Caco-2 (cell line): ENCODE results near the gene STRN. TPM values are rescaled to one million over a fixed set of nuclear protein-coding genes. Genes with fewer than 3 reads are reported as not detected.

Source experiments
- BruUV-seq: library from RNA; stranded (reverse); fragments of 400-500 nt; replicated peaks from 2 replicates; lab custom pipeline; 2021; lab: Mats Ljungman, UMichigan
- CTCF ChIA-PET: fragments of 300-600 bp; sonication (Branson Sonifier 250); formaldehyde crosslinking; loops from one replicate; lab custom pipeline; 2022; ENCODE audit warnings: antibody characterized with exemption; lab: Charles Lee
- POLR2A ChIA-PET: fragments of 300-600 bp; sonication (Branson Sonifier 250); formaldehyde crosslinking; loops from one replicate; lab custom pipeline; 2022; ENCODE audit warnings: antibody characterized with exemption; lab: Charles Lee
- DNase-seq, 2 experiments: peaks; one replicate each; pipeline versions ENCODE4 v3.0.0 to v3.0.0-alpha.2; 2020 to 2022
- H3K27me3 ChIP-seq: replicated peaks from 2 replicates; pipeline ENCODE4 v1.6.0; 2011; ENCODE audit warnings: low read length; ENCODE audit not compliant: control insufficient read depth, insufficient read depth
- H3K36me3 ChIP-seq: 2 replicates; pipeline ENCODE4 v1.5.1; 2011; ENCODE audit warnings: low read length; ENCODE audit not compliant: control insufficient read depth, insufficient read depth
- H3K4me1 ChIP-seq: fragments of 250-450 bp; sonication (Bioruptor Pico); 2 replicates; pipeline ENCODE4 v1.5.1; 2020; ENCODE audit warnings: mild to moderate bottlenecking
- H3K4me3 ChIP-seq: 2 replicates; pipeline ENCODE4 v1.5.1; 2011; ENCODE audit warnings: low read depth, mild to moderate bottlenecking, control low read depth, low read length
- H3K9me3 ChIP-seq: fragments of 250-450 bp; sonication (Bioruptor Pico); 2 replicates; pipeline ENCODE4 v1.5.1; 2020; ENCODE audit warnings: mild to moderate bottlenecking, moderate library complexity
- H3K27ac Mint-ChIP-seq: one replicate; pipeline ENCODE4 v1.8.0; 2022; ENCODE audit warnings: mixed read lengths; ENCODE audit not compliant: unreplicated experiment
- H3K27me3 Mint-ChIP-seq: one replicate; pipeline ENCODE4 v1.8.0; 2022; ENCODE audit warnings: mixed read lengths; ENCODE audit not compliant: insufficient read depth, unreplicated experiment
- H3K36me3 Mint-ChIP-seq: one replicate; pipeline ENCODE4 v1.8.0; 2022; ENCODE audit warnings: mild to moderate bottlenecking, mixed read lengths; ENCODE audit not compliant: insufficient read depth, unreplicated experiment
- H3K4me1 Mint-ChIP-seq: one replicate; pipeline ENCODE4 v1.8.0; 2022; ENCODE audit warnings: low read depth, mixed read lengths; ENCODE audit not compliant: unreplicated experiment
- H3K4me3 Mint-ChIP-seq: one replicate; pipeline ENCODE4 v1.8.0; 2022; ENCODE audit warnings: mild to moderate bottlenecking, moderate library complexity, mixed read lengths; ENCODE audit not compliant: unreplicated experiment
- H3K9me3 Mint-ChIP-seq: one replicate; pipeline ENCODE4 v1.8.0; 2022; ENCODE audit warnings: mixed read lengths; ENCODE audit not compliant: unreplicated experiment
- CTCF ChIP-seq, 2 experiments: fragments of 200-600 bp in 1 of 2; IDR thresholded peaks; 1 replicate in 1 of 2; 2 replicates in 1 of 2; pipeline versions ENCODE4 v1.5.1 to v1.8.0; 2011 to 2022; ENCODE audit warnings: antibody characterized with exemption in 1 of 2, control low read depth in 1 of 2, inconsistent platforms in 1 of 2, low read depth in 1 of 2, low read length in 1 of 2, mild to moderate bottlenecking in 1 of 2, moderate library complexity in 1 of 2; ENCODE audit not compliant: insufficient read depth in 1 of 2, severe bottlenecking in 1 of 2, unreplicated experiment in 1 of 2
- intact Hi-C: fragments of 100-400 bp; cut with micrococcal nuclease; formaldehyde crosslinking; loops from one replicate; pipeline ENCODE4 v1.10.0; 2022; ENCODE audit not compliant: unreplicated experiment
- total RNA-seq: library from RNA; stranded (reverse); gene quantifications from 2 replicates; pipeline ENCODE4 v1.2.3, GENCODE V29; 2022

Gene STRN
- total RNA-seq, 1 experiment from 2014 or later = 36.8 TPM

- Mint-ChIP-seq H3K27ac (no peak overlapping the region), H3K27me3 (no peaks in the 10 kb centered on the region), H3K4me1 (peaks cover 22% of the 10 kb centered on the region), H3K36me3 (peaks cover 13% of the 10 kb centered on the region), H3K4me3 (no peak overlapping the region), H3K9me3 (no peaks in the 10 kb centered on the region)
- BruUV-seq = no TSS peak
- ChIA-PET POLR2A (no interaction called here), CTCF (no interaction called here)
- no peak for DNase-seq
- intact Hi-C loops = no loop called here
- H3K27me3 ChIP-seq = no peaks in the 10 kb centered on the region
- peaks cover 24% of the 10 kb centered on the region for H3K4me1 ChIP-seq
- H3K4me3 ChIP-seq = no peak overlapping the region
- no peak for TF ChIP-seq CTCF (IDR thresholded peaks at IDR 0.05; ENCODE audit: insufficient read depth in 1 of 2, low read depth in 1 of 2, low read length in 1 of 2, severe bottlenecking in 1 of 2, unreplicated experiment in 1 of 2)
- no peaks in the 10 kb centered on the region for H3K9me3 ChIP-seq
- H3K36me3 ChIP-seq = no peaks in the 10 kb centered on the region; the same call in 1 of the 2 replicates
These were observed 44.4 kb downstream of the STRN start for GRCh38 chr2:36921984-36922383.

- Mint-ChIP-seq H3K27ac (peak overlapping the region; percentile 80), H3K4me3 (peak overlapping the region; percentile 58), H3K27me3 (no peaks in the 10 kb centered on the region), H3K9me3 (no peaks in the 10 kb centered on the region), H3K36me3 (peaks cover 6% of the 10 kb centered on the region), H3K4me1 (peaks cover 22% of the 10 kb centered on the region)
- CTCF ChIA-PET = interaction anchor here (0.6 to 1.2 kb wide), 3 partner anchors 16 to 134 kb away, joined by 4 to 8 read pairs (median 5); partner anchors contain the start of gene STRN
- TSS peak; percentile 57 for BruUV-seq
- H3K27me3 ChIP-seq = no peaks in the 10 kb centered on the region
- no peak overlapping the region for H3K4me3 ChIP-seq
- DNase-seq = peak; percentile 55 to 58
- TF ChIP-seq CTCF (IDR thresholded peaks at IDR 0.05; ENCODE audit: insufficient read depth in 1 of 2, low read depth in 1 of 2, low read length in 1 of 2, severe bottlenecking in 1 of 2, unreplicated experiment in 1 of 2) = no peak
- H3K4me1 ChIP-seq = peaks cover 30% of the 10 kb centered on the region
- POLR2A ChIA-PET = interaction anchor here (1.5 kb wide), 1 partner anchor 48 kb away, joined by 18 read pairs; the partner anchor contains the start of gene STRN
- H3K36me3 ChIP-seq = no peaks in the 10 kb centered on the region; the same call in 1 of the 2 replicates
- H3K9me3 ChIP-seq = no peaks in the 10 kb centered on the region
- intact Hi-C loops = loop anchor here (1.0 to 2.0 kb wide), 2 partner anchors 47 to 134 kb away; partner anchors contain the start of gene STRN
These were observed 47.1 kb downstream of the STRN start for GRCh38 chr2:36919041-36919837.

- H3K4me3 Mint-ChIP-seq = no peak overlapping the region
- DNase-seq = no peak
- Histone ChIP-seq H3K4me1 (peaks cover 30% of the 10 kb centered on the region), H3K9me3 (no peaks in the 10 kb centered on the region), H3K36me3 (no peaks in the 10 kb centered on the region; the same call in 1 of the 2 replicates), H3K27me3 (no peaks in the 10 kb centered on the region), H3K4me3 (no peak overlapping the region)
- intact Hi-C loops = loop anchor here (2.0 kb wide), 1 partner anchor 134 kb away; no protein-coding TSS in a partner anchor
- peak overlapping the region; percentile 80 for H3K27ac Mint-ChIP-seq
- peaks cover 22% of the 10 kb centered on the region for H3K4me1 Mint-ChIP-seq
- no TSS peak for BruUV-seq
- no peaks in the 10 kb centered on the region for H3K36me3 Mint-ChIP-seq
- H3K9me3 Mint-ChIP-seq = no peaks in the 10 kb centered on the region
- POLR2A ChIA-PET = interaction anchor here (1.5 kb wide), 1 partner anchor 49 kb away, joined by 18 read pairs; the partner anchor contains the start of gene STRN
- no peaks in the 10 kb centered on the region for H3K27me3 Mint-ChIP-seq
- CTCF ChIA-PET = interaction anchor here (1.2 kb wide), 1 partner anchor 133 kb away, joined by 8 read pairs; no protein-coding TSS in a partner anchor
- TF ChIP-seq CTCF (IDR thresholded peaks at IDR 0.05; ENCODE audit: insufficient read depth in 1 of 2, low read depth in 1 of 2, low read length in 1 of 2, severe bottlenecking in 1 of 2, unreplicated experiment in 1 of 2) = peak in 1 of 2 experiments; percentile 21
These were observed 48.0 kb downstream of the STRN start for GRCh38 chr2:36918307-36918706.
